ENCODE results near the gene DVL3. TPM values are rescaled to one million over a fixed set of nuclear protein-coding genes. Genes with fewer than 3 reads are reported as not detected.
"Not testable (repeated sequence)": the region's sequence is repeated elsewhere in the genome, so short reads cannot be mapped to it uniquely, and the experiment has no call there.

DVL3 gene
- total RNA-seq: 10 to 100 TPM; 36.5 to 58.1 (median 48.0) TPM

DNA sequence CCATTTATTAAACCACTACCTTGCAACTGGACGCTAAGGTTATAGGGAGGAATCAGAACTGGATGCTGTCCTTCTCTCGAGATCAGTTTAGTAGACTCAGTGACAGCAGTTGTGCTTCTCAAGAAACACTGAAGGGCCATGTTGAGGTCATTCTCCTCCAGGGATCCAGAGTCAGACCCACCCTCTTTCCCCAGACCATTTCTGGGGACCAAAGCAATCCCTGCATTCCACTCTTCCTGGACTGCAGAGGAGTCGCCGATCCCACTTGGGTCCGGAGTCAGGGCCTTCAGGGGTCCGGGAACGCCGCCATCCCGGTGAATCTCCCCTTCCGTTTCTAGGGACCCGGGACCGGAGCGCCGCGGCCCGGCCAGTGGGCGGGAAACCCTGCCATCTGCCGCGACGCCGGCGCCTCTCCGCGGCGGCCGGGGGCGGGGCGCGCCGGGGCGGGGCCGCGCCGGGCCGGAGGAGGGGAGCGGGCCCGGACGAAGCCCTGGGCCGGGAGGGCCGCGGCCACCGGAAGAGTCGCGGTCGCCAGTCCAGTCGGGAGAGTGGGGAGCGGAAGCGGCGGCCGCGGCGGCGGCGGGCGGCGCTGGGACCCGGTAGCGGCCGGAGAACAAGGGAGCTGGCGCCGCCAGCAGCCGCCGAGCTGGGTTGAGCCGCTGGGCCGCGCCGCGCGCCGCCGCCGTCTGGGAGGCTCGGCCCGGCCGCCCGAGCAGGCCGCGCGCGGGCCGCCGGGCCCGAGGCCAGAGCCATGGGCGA is at the start of gene DVL3:
Gene DVL3 (plus strand): TSS at position 493 of the 759 bp plus-strand sequence. CDS start 259 bp downstream, at position 752.
- peak; percentile 51 to 71 for DNase-seq
- H3K27ac ChIP-seq: peak within 1 kb of the TSS; percentile 89 to 97 (median 94)
- intact Hi-C loops (cut with DNase I; ENCODE audit: low total_unique reads) (loop anchor here (1.0 to 5.0 kb wide), 5 partner anchors 20 to 518 kb away; partner anchors contain the start of genes ALG3, AP2M1, EEF1AKMT4 and KLHL24), in situ Hi-C loops (cut with MboI; ENCODE audit: low sequenced_read_pairs in 4 of 4) (no loop called here)
- no peaks in the 10 kb centered on the region for H3K27me3 ChIP-seq
- H3K4me1 ChIP-seq: peaks cover 42 to 53% of the 10 kb centered on the region in 2 donors
- ATAC-seq: peak; percentile 84 to 90
- H3K36me3 ChIP-seq: no peaks in the 10 kb centered on the region
- no peaks in the 10 kb centered on the region for H3K9me3 ChIP-seq
- H3K4me3 ChIP-seq: peak within 1 kb of the TSS; percentile 83 to 99 (median 94)
- TF ChIP-seq, protein P1, sequence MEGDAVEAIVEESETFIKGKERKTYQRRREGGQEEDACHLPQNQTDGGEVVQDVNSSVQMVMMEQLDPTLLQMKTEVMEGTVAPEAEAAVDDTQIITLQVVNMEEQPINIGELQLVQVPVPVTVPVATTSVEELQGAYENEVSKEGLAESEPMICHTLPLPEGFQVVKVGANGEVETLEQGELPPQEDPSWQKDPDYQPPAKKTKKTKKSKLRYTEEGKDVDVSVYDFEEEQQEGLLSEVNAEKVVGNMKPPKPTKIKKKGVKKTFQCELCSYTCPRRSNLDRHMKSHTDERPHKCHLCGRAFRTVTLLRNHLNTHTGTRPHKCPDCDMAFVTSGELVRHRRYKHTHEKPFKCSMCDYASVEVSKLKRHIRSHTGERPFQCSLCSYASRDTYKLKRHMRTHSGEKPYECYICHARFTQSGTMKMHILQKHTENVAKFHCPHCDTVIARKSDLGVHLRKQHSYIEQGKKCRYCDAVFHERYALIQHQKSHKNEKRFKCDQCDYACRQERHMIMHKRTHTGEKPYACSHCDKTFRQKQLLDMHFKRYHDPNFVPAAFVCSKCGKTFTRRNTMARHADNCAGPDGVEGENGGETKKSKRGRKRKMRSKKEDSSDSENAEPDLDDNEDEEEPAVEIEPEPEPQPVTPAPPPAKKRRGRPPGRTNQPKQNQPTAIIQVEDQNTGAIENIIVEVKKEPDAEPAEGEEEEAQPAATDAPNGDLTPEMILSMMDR (IDR thresholded peaks at IDR 0.05 in 4 of 5, conservative IDR thresholded peaks at IDR 0.05 in 1 of 5): no peak
- peak; percentile 52 to 78 for TF ChIP-seq POLR2A (IDR thresholded peaks at IDR 0.05)

DNA sequence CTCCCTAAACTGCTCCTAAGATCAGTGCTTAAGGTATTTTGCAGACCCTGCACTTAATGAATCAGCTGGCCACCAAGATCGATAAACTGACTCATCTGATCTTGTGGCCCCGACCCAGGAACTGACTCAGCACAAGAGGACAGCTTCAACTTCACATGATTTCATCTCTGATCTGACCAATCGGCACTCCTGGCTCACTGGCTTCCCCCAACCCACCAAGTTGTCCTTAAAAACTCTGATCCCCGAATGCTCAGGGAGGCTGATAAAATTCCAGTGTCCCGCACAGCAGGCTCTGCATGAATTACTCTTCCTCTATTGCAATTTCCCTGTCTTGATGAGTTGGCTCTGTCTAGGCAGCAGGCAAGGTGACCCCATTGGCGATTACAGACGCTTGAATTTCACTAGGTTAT is 44.9 kb upstream of the DVL3 start:
- DNase-seq (no peak), ATAC-seq (no peak)
- intact Hi-C loops (cut with DNase I; ENCODE audit: low total_unique reads): no loop called here
- no peak for TF ChIP-seq POLR2A (IDR thresholded peaks at IDR 0.05)
- TF ChIP-seq, protein P1 (IDR thresholded peaks at IDR 0.05 in 4 of 5, conservative IDR thresholded peaks at IDR 0.05 in 1 of 5): no peak
- no peaks in the 10 kb centered on the region for H3K4me1 ChIP-seq
- no peaks in the 10 kb centered on the region for H3K9me3 ChIP-seq
- no peak overlapping the region for H3K4me3 ChIP-seq
- in situ Hi-C loops (cut with MboI; ENCODE audit: low sequenced_read_pairs in 4 of 4): loop anchor here in 1 of 4 donors (10.0 kb wide), 1 partner anchor 56 kb away; the partner anchor contains the start of gene HTR3C
- no peaks in the 10 kb centered on the region for H3K36me3 ChIP-seq
- H3K27ac ChIP-seq: no peak overlapping the region
- no peaks in the 10 kb centered on the region for H3K27me3 ChIP-seq

DNA sequence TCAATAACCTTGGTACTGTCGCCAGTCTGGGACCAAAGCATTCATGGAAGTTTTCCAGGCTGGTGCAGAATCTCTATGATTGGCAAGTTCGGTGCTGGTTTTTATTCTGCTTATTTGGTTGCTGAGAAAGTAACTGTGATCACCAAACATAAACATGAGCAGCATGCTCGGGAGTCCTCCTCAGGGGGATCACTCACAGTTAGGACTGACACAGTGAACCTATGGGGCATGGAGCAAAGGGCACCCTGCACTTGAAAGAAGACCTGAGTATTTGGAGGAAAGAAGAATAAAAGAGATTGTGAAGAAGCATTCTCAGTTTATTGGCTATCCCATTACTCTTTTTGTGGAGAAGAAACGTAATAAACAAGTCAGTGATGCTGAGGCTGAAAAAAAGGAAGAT is 39.2 kb upstream of the DVL3 start:
- no peaks in the 10 kb centered on the region for H3K9me3 ChIP-seq
- DNase-seq (no peak), ATAC-seq (no peak)
- in situ Hi-C loops (cut with MboI; ENCODE audit: low sequenced_read_pairs in 4 of 4) (loop anchor here in 1 of 4 donors (10.0 kb wide), 1 partner anchor 61 kb away; the partner anchor contains the start of gene HTR3C), intact Hi-C loops (cut with DNase I; ENCODE audit: low total_unique reads) (no loop called here)
- TF ChIP-seq, protein P1 (IDR thresholded peaks at IDR 0.05 in 4 of 5, conservative IDR thresholded peaks at IDR 0.05 in 1 of 5): no peak
- TF ChIP-seq POLR2A (IDR thresholded peaks at IDR 0.05): no peak
- no peak overlapping the region for H3K27ac ChIP-seq
- H3K4me1 ChIP-seq: no peaks in the 10 kb centered on the region
- H3K36me3 ChIP-seq: no peaks in the 10 kb centered on the region
- no peak overlapping the region for H3K4me3 ChIP-seq
- no peaks in the 10 kb centered on the region for H3K27me3 ChIP-seq

DNA sequence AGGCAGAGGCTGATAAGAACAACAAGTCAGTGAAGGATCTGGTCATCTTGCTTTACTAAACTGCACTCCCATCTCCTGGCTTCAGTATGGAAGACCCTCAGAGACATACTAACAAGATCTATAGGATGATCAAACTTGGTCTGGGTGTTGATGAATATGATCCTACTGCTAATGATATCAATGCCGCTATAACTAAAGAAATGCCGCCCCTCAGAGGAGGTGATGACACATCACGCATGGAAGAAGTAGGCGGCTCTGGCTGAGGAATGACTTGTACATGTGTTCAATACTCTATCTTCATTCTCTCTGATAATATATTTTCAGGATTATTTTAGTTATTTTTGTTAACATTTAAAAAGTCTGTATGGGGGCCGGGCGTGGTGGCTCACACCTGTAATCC is 37.5 kb upstream of the DVL3 start:
- in situ Hi-C loops (cut with MboI; ENCODE audit: low sequenced_read_pairs in 4 of 4) (loop anchor here in 1 of 4 donors (10.0 kb wide), 1 partner anchor 63 kb away; the partner anchor contains the start of gene HTR3C), intact Hi-C loops (cut with DNase I; ENCODE audit: low total_unique reads) (no loop called here)
- ATAC-seq (no peak), DNase-seq (no peak)
- H3K27me3 ChIP-seq: no peaks in the 10 kb centered on the region
- no peaks in the 10 kb centered on the region for H3K36me3 ChIP-seq
- TF ChIP-seq POLR2A (IDR thresholded peaks at IDR 0.05): no peak
- TF ChIP-seq, protein P1 (IDR thresholded peaks at IDR 0.05 in 4 of 5, conservative IDR thresholded peaks at IDR 0.05 in 1 of 5): no peak
- H3K4me1 ChIP-seq: no peaks in the 10 kb centered on the region
- no peak overlapping the region for H3K27ac ChIP-seq
- H3K4me3 ChIP-seq: no peak overlapping the region
- no peaks in the 10 kb centered on the region for H3K9me3 ChIP-seq

DNA sequence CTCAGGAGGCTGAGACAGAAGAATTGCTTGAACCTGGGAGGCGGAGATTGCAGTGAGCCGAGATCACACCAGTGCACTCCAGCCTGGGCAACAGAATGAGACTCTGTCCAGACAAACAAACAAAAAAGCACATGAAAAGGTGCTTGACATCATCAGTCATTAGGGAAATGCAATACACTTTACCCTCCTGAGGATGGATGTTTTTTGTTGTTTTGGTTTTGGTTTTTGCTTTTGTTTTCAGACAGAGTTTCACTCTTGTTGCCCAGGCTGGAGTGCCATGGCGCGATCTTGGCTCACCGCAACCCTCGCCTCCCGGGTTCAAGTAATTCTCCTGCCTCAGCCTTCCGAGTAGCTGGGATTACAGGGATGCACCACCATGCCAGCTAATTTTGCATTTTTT is 34.1 kb upstream of the DVL3 start:
- H3K27me3 ChIP-seq; H3K36me3 ChIP-seq; ATAC-seq; H3K4me1 ChIP-seq; H3K27ac ChIP-seq; DNase-seq; H3K9me3 ChIP-seq; H3K4me3 ChIP-seq; intact Hi-C loops (cut with DNase I; ENCODE audit: low total_unique reads); in situ Hi-C loops (cut with MboI; ENCODE audit: low sequenced_read_pairs in 4 of 4): not testable (repeated sequence)

All from gastrocnemius medialis (tissue), 4 donors.